ENCODE results near the gene COTL1.

DNA sequence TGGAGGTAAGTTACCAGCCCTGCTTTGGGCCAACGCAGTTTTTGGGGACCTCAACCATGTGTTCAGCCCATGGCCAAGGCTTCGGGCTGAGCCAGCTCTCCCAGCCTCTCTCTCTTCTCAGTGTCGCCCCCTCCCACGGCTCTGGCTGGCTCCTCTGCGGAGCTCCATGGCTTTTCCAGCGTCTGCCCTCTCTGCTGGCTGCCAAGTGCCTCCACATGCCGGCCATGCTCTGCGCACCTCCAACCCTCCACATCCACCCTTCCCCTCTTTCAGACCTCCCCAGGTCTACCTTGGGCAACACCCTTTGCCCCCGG lies 23.2 kb downstream of the COTL1 start:
- TF ChIP-seq, protein P1, sequence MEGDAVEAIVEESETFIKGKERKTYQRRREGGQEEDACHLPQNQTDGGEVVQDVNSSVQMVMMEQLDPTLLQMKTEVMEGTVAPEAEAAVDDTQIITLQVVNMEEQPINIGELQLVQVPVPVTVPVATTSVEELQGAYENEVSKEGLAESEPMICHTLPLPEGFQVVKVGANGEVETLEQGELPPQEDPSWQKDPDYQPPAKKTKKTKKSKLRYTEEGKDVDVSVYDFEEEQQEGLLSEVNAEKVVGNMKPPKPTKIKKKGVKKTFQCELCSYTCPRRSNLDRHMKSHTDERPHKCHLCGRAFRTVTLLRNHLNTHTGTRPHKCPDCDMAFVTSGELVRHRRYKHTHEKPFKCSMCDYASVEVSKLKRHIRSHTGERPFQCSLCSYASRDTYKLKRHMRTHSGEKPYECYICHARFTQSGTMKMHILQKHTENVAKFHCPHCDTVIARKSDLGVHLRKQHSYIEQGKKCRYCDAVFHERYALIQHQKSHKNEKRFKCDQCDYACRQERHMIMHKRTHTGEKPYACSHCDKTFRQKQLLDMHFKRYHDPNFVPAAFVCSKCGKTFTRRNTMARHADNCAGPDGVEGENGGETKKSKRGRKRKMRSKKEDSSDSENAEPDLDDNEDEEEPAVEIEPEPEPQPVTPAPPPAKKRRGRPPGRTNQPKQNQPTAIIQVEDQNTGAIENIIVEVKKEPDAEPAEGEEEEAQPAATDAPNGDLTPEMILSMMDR (IDR thresholded peaks at IDR 0.05; ENCODE audit: low read length): no peak
- TF ChIP-seq EZH2phosphoT487 (IDR thresholded peaks at IDR 0.05; ENCODE audit: low read length) (no peak), EZH2 (optimal IDR thresholded peaks at IDR 0.05; ENCODE audit: low read depth, low read length) (no peak)
